HG03060 (cell line): ENCODE data around the gene MBOAT2.
A peak's percentile ranks its signal among the peaks of the same experiment; 100 is the strongest.

Experiments
- ATAC-seq: cut with Tn5 transposase; IDR thresholded peaks from one replicate; pipeline ENCODE4 v1.9.1; 2021; ENCODE audit warnings: low read depth, moderate number of reproducible peaks; ENCODE audit not compliant: unreplicated experiment

Gene MBOAT2

DNA sequence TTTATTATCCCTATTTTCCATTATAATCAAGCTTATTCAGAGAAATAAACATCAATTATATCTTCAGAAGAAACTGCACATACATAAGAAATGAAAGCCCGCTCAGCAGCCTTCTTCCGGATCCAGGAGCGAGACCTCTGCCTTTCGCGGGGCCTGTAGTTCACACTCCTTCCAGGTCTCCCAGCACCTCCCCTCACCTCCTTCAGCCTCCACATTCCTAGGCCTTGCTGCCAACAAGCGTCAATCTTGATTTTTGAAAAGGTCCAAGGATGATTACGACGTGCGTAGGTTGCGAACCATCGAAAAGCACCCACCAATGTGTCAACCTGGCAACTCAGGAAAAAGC, 165.7 kb downstream of the MBOAT2 start:
- no peak for ATAC-seq

DNA sequence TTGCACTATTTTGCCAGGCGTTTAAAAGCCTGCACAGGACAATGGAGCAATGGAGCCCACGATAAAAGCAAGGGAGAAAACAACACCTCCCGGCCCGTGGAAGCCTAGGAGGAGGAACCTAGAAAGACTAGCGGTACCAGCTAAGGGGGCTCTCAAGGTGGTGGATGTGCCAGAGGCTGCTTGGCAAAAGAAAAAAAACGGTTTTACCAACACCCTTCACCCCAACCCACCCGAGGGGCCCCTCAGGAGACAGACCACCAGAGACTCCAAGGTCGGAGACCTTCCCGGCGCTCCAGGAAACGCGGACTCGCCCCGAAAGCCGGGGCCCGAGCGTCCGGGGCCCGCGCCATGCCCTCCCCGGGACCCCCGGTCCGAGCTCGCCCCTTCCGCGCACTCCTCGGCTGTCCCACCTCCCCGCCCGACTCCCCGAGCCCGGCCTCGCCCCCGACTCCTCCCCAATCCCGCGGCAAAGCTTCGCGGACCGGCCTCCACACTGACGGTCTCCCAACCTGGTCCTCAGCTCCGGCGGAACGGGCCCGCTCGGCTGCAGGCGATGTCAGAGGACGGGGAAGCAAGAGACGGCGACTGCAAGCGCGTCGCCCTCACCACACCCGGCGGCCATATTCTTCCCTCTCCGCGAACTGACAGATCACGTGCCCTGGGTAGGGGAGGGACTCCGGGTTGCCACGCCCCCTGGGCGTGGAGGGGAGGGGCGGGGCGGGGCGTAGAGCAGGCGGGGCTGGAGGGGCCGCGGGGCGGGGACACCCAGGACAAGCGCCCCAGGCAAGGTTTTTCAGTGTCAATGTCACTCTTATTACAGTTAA, 166.3 kb downstream of the MBOAT2 start, which contains the start of gene KIDINS220:
KIDINS220 (minus strand) TSS at position 643 of the 824 bp plus-strand sequence. CDS start 10,520 bp downstream, outside the sequence.
- ATAC-seq = peak; percentile 57

DNA sequence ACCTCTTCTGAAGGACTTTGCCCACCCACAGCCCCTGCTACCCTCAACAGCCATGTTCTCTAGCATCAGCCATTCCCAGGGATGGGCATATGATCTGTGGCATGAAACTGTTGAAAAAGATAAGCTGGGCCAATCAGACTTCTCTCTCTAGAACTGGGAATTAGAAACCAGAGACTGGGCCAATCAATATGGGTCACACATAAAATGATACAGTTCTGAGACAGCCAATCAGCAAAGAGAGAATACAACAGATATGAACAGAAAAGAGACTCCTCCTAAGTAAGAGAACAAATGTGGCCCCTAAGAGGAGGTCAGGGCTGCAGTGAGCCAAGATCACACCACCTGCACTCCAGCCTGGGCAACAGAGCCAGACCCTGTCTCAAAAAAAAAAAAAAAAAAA, 168.2 kb downstream of the MBOAT2 start:
- ATAC-seq = no peak

DNA sequence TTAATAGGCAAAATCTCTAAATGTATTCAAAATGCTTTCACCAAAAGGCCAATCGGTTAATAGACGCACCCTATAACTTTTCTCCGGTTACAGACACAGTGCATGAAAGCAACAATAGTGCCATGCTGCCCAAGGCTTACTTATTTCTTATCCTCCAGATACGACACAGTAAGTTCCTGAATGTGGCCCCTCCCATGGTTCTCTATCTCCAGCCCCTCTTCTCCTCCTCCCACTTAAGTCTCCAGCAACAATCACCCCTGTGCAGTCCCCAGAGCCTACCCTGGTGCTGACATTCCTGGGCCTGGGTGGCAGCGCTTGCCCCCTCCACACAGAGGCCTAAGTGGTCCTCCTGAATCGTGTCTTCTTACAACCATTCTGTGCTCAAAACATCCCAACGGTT, 169.6 kb downstream of the MBOAT2 start:
- no peak for ATAC-seq

DNA sequence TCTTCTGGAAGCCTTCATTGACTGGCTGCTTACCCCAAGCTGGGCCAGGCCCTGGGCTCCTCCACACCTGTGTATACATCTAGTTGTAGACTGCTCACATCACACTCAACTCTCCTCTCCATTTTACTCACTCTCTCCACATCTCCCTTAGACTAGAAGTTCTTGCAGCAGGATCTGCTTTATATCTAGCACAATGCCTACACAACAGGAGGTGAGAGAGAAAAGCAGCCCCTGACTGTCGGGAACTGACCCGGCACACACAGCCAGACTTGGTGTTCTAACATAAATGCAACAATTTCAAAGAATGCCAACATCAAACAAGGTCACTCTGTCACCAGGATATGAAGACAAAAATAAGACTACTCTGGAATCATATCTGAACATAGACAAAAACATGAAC, 172.0 kb downstream of the MBOAT2 start:
- ATAC-seq = no peak

DNA sequence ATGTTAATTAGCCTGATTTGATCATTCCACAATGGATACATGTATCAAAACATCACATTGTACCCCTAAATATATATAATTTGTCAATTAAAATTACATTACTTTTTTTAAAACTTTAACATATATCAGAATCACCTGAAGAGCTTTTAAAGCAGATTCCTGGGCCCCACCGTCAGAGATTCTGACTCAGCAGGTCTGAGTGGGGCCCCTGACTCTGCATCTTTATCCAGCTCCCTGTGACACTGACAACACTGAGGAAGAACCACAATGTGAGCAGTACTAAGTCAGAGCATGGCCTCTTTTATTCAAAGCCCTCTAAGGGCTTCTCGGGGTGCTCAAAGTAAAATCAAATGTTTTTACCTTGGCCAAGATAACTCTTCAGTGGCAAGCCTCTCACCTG, 175.8 kb downstream of the MBOAT2 start:
- no peak for ATAC-seq

DNA sequence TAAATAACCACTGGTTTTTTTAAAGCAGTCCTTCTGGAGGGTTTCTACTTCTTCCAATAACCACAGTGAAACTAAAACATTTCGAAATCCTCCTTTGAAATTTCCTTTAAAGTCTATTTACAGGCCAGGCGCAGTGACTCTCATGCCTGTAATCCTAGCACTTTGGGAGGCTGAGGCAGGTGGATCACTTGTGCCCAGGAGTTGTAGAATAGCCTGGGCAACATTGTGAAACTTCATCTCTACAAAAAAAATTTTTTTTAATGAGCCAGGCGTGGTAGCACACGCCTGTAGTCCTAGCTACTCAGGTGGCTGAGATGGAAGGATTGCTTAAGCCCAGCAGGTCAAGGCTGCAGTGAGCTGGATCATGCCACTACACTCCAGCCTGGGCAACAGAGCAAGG, 181.3 kb downstream of the MBOAT2 start:
- no peak for ATAC-seq

DNA sequence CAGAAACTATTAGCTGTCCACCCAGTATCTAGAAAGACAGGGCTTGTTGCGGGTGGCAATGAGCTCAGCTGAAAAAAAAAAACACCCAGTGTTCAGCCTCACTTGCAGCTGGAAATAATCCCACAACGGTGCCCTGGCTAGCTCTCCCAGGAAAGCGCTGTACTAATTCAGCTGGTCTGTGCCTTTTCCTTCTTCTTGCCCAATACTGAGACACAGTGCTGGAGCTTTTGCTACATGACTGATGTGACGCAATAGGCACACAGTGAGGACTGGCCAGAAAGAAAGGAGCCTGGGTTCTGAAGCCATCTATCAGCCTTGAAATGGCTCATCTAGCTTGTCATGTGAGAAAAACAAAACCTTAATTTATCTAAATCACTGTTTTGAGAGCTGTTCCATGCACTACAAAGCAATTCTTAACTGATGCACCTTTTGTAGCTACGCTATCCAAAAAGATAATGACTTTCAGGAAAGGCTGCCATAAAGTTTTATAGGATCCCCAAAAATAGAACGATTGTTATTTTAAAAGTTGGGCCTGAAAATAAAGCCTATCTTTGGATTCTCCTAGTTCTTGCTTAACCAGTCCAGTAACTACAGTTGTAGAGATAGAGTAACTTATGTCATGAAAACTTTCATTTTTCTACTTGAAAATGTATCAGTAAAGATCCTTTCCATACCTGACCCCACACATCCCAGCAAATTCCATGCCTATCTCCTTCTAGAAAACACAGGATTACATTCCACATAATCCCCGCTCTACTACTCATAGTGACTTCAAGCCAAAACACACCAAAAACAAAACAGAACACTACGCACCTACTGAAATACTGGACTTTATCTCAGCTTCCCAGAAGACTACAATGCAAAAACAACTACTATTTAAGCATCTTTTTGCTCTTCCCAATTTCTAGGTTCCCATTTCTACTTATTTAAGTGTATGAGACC, 181.9 kb downstream of the MBOAT2 start:
- ATAC-seq = no peak

DNA sequence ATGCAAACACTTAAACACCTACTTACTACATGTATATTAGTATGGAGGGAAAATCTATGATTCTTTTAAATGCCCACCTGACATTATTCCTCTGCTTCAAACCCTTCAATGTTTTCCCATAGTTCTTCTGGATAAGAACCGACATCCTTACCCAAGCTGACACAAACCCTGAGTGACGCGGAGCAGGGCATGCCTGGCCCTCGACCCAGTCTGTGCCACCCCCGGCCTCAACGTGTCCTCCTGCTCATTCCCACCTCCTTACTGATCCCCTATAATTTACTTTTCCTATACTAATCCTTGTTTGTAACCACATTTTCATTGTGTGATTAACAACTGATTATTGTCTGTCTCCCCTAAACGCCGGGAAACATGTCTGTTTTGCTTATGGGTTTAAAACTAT, 183.5 kb downstream of the MBOAT2 start:
- ATAC-seq = no peak

DNA sequence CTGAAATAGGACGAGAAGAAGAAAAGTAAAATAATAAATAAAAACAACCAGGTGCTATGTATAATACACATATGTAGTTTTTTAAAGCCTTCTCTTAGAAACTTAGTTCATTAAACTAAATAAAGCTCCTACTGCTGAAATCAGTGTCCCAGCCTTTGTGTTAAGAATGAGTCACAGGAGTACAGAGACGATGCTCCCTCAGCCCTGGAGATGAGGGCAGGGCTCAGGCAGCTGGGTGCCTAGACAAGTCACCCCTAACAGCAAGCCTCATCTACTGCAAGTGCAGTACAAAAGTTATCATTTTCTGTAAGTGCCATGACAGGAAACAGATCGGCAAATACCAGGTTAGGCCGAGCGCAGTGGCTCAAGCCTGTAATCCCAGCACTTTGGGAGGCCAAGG, 184.3 kb downstream of the MBOAT2 start:
- no peak for ATAC-seq

DNA sequence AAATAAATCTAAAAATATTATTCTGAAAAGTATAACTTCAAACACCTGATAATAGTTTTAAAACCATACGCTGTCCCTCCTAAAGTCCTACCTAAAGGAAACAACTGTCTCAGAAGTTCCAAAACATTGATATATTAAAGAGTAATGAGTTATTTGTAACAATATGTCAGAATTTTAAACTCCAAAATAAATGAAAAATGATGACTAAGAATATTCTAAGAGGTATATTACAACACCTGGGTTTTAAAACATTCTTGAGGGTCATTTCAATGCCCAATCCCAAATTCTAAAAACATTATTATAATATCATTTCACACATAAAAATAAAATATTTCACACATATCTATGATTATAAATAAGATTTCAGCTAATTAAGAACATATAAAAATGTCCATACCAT, 186.3 kb downstream of the MBOAT2 start:
- no peak for ATAC-seq

DNA sequence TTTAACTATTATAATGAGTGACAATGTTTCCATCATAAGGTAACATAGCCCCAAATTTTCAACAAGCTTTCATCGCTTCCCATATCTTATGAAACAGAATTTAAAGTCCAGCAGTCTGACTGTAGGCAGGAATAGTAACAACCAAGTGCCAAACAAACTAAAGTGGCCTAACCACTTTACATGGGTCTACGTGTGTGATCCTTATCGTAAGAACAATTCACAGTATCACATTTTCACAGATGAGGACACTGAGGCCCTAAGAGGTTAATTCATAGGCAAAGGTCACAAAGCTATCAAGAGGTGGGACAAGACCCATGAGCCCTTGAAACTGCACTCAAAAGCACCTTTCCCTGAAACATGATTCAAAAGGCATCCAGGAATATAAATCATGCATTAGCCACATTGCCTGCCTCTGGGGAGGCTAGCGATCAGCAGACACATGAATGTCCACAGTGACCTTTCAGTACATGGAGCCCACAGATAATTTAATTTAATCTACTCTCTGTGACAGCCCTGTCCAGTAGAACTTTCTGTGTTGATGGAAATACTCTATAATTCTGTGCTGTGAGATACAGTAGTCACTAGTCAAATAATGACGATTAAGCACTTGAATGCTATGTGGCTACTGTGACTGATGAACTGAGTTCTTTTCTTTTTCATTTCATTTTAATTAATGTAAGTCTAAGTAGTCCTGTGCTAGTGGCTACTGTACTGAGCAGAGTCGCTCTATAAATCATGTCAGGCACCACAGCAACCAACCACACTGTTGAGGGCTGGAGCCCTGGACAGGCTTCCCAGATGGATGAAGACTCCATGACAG, 196.4 kb downstream of the MBOAT2 start:
- ATAC-seq = no peak

DNA sequence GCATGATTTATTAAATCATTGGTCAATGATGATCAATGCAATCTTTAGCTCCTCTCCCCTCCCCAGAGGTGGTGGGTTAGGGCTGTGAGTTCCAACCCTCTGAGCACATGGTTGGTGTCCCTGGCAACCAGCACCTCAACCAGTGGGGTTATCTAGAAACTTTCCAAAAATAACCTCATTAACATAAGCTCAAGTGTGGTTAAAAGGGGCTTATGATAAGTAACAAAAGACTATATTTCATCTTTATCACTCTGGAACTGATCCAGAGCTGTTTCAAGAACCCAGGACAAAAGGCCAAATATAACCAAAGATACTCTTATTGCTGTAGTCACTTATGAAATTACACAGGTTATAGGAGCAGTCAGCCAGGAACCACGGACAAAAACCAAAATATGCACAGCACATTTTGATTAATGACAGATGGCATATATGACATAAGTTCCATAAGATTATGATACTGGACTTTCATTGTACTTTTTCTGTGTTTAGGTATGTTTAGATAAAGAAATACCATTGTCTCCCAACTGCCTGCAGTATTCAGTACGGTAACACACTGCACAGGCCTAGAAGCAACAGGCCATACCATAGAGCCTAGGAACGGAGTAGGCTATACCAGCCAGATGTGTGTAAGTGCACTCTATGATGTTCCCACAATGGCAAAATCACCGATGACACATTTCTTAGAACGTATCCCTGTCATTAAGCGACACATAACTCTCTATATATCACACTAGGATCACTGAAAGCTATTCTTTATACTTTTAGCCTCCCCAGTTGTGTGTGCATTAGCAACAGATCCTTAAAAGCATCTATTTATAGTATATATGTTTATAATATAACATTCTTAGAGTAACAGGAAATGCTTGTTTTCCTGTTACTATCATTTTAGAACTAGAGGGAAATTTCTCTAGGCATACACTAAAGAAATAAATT, 197.9 kb downstream of the MBOAT2 start:
- ATAC-seq = no peak

DNA sequence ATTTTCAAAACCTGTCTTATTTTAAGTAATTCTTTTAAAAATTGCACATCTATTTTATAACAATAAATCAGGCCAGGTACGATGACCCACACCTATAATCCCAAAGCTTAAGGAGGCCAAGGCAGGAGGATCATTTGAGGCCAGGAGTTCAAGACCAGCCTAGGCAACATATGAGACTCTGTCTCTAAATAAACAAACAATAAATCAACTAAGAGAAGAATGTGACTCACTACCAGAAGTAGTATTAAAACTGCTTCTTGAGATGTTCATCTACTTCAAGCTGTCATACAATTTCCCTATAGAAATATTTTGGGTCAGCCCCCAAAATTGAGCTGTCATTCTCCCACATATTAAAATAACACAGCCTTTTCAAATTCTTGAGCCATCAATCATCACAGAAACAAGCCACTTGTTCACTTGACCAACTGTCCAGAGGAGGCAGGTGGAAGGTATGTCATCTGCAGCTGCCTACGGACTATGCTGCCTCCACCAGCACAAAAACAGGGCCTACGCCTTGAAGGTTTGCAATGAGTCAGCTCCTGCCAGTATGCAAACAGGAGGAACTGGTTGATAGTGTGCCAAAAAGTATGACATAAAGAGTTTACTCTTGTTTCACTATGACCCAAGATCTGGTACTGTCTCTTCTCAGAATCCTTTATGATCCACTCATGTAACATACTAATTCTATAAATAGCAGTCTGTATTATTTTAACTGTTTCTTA, 199.7 kb downstream of the MBOAT2 start:
- ATAC-seq = peak; percentile 98

DNA sequence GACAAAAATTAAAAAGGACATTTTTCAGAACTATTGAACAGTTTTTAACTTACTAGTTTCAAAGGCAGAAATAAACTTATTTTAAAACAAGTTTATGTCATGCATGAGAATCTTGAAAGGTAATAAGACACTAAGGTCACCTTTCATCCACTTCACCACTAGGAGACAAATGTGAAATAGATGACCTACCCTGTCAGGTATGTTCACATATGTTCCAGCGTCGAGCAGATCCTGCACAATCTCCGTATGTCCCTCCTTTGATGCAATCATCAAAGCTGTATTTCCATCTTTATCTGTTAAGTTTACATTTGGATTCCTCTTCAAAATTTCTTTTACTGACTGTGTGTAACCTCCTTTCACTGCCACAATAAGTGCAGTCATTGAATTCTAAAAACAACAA, 200.7 kb downstream of the MBOAT2 start:
- no peak for ATAC-seq
